Left ventricle myocardium inferior (tissue), 1 donor: ENCODE results near the gene NTNG2. TPM values are rescaled to one million over a fixed set of nuclear protein-coding genes. Genes with fewer than 3 reads are reported as not detected.

Source experiments
- DNase-seq: peaks from one replicate; pipeline ENCODE4 v3.0.0-alpha.2; 2020
- H3K27ac ChIP-seq: fragments of 200-600 bp; replicated peaks from 2 replicates; pipeline ENCODE4 v1.8.0; 2021
- H3K27me3 ChIP-seq: fragments of 200-600 bp; 2 replicates; pipeline ENCODE4 v1.8.0; 2021; ENCODE audit warnings: low read depth
- H3K36me3 ChIP-seq: fragments of 200-600 bp; 2 replicates; pipeline ENCODE4 v1.8.0; 2021
- H3K4me1 ChIP-seq: fragments of 200-600 bp; 2 replicates; pipeline ENCODE4 v1.8.0; 2021
- H3K4me3 ChIP-seq: fragments of 200-600 bp; 2 replicates; pipeline ENCODE4 v1.8.0; 2021; ENCODE audit warnings: mild to moderate bottlenecking, moderate library complexity
- H3K9me3 ChIP-seq: fragments of 200-600 bp; replicated peaks from 2 replicates; pipeline ENCODE4 v1.8.0; 2021
- CTCF ChIP-seq: fragments of 200-600 bp; IDR thresholded peaks from 2 replicates; pipeline ENCODE4 v1.8.0; 2021; ENCODE audit warnings: antibody characterized with exemption, mild to moderate bottlenecking, borderline replicate concordance
- intact Hi-C: fragments of 100-400 bp; cut with micrococcal nuclease; formaldehyde crosslinking; loops from one replicate; pipeline ENCODE4 v1.11.0; 2022
- total RNA-seq: library from RNA; stranded (reverse); fragmentation: NEBNext Ultra II Directional; extraction: Animal tissue kit (Norgen Biotek cat#: 25700); gene quantifications from one replicate; pipeline ENCODE4 v1.2.1, GENCODE V29; 2021
- donor health status: DM: no; HTN: yes; CAD: no; lungs with severe emphysema.

NTNG2 gene
- total RNA-seq, 1 donor from 2014 or later = 1.9 TPM

- Histone ChIP-seq H3K36me3 (no peaks in the 10 kb centered on the region), H3K4me1 (no peaks in the 10 kb centered on the region), H3K9me3 (no peaks in the 10 kb centered on the region), H3K4me3 (no peak overlapping the region), H3K27ac (no peak overlapping the region), H3K27me3 (peaks cover 45% of the 10 kb centered on the region)
- intact Hi-C loops = no loop called here
- no peak for DNase-seq
- TF ChIP-seq CTCF = no peak
Observed at GRCh38 chr9:132172185-132172584, 10.3 kb downstream of the NTNG2 start.

- Histone ChIP-seq H3K27me3 (peaks cover 40% of the 10 kb centered on the region), H3K36me3 (no peaks in the 10 kb centered on the region), H3K9me3 (no peaks in the 10 kb centered on the region), H3K27ac (no peak overlapping the region), H3K4me3 (no peak overlapping the region), H3K4me1 (no peaks in the 10 kb centered on the region)
- no peak for DNase-seq
- intact Hi-C loops = no loop called here
- no peak for TF ChIP-seq CTCF
Observed at GRCh38 chr9:132175431-132175830, 13.6 kb downstream of the NTNG2 start.

- intact Hi-C loops = no loop called here
- H3K9me3 ChIP-seq = no peaks in the 10 kb centered on the region
Observed at GRCh38 chr9:132176338-132176737, 14.5 kb downstream of the NTNG2 start.

GRCh38 chr9:132181796-132182313 is 20.0 kb downstream of the NTNG2 start:
- DNase-seq = peak; percentile 58

More at GRCh38 chr9:132176338-132176737, 14.5 kb downstream of the NTNG2 start:
- no peak for DNase-seq
- Histone ChIP-seq H3K27me3 (peaks cover 39% of the 10 kb centered on the region), H3K36me3 (no peaks in the 10 kb centered on the region), H3K4me3 (no peak overlapping the region), H3K27ac (no peak overlapping the region), H3K4me1 (no peaks in the 10 kb centered on the region)
- TF ChIP-seq CTCF = no peak

GRCh38 chr9:132182314-132183091 is 20.6 kb downstream of the NTNG2 start:
- intact Hi-C loops = no loop called here
- Histone ChIP-seq H3K4me1 (peaks cover 15% of the 10 kb centered on the region), H3K27ac (peak overlapping the region; percentile 67), H3K4me3 (no peak overlapping the region), H3K9me3 (no peaks in the 10 kb centered on the region), H3K27me3 (peaks cover 74% of the 10 kb centered on the region), H3K36me3 (no peaks in the 10 kb centered on the region)
- DNase-seq = no peak
- TF ChIP-seq CTCF = peak; percentile 13

More at GRCh38 chr9:132181796-132182313, 20.0 kb downstream of the NTNG2 start:
- no peak for TF ChIP-seq CTCF
- peaks cover 15% of the 10 kb centered on the region for H3K4me1 ChIP-seq
- H3K4me3 ChIP-seq = no peak overlapping the region
- peak overlapping the region; percentile 67 for H3K27ac ChIP-seq
- H3K36me3 ChIP-seq = no peaks in the 10 kb centered on the region
- H3K9me3 ChIP-seq = no peaks in the 10 kb centered on the region
- intact Hi-C loops = no loop called here
- peaks cover 68% of the 10 kb centered on the region for H3K27me3 ChIP-seq
